HepG2 (cell line): ENCODE data around the gene BCAS1.

ENCODE experiments used
- CHD2 ChIP-seq: IDR thresholded peaks from 2 replicates; pipeline ENCODE4 v1.6.1; 2011; ENCODE audit warnings: low read depth, low read length, improper control_type of control experiment
- CTCF ChIP-seq: sonication (generic); formaldehyde crosslinking; IDR thresholded peaks from 2 replicates; pipeline ENCODE4 v1.5.0; 2020; ENCODE audit warnings: mild to moderate bottlenecking, missing genetic modification reagents, moderate library complexity
- GABPA ChIP-seq, 2 experiments: IDR thresholded peaks; 2 replicates each; pipeline ENCODE4 v1.6.1; 2011 to 2016; ENCODE audit warnings: low read depth in 2 of 2, low read length in 1 of 2, missing biosample characterization in 1 of 2, missing genetic modification characterization in 1 of 2
- PRMT3 ChIP-seq: sonication (generic); formaldehyde crosslinking; IDR thresholded peaks from 2 replicates; pipeline ENCODE4 v1.8.1; 2022; ENCODE audit warnings: low read depth, mild to moderate bottlenecking, moderate library complexity, missing genetic modification reagents, borderline replicate concordance
- RFX5 ChIP-seq: IDR thresholded peaks from 2 replicates; pipeline ENCODE4 v1.6.1; 2011; ENCODE audit warnings: low read depth, low read length, improper control_type of control experiment
- TBL1XR1 ChIP-seq: fragments of 150-350 bp; IDR thresholded peaks from 2 replicates; pipeline ENCODE4 v1.6.1; 2014; ENCODE audit warnings: borderline replicate concordance, low read length; ENCODE audit not compliant: partially characterized antibody
- ZEB1 ChIP-seq: IDR thresholded peaks from 2 replicates; pipeline ENCODE4 v1.6.1; 2012; ENCODE audit warnings: mild to moderate bottlenecking, low read depth, inconsistent platforms; ENCODE audit not compliant: insufficient replicate concordance
- ZNF263 ChIP-seq: sonication (generic); formaldehyde crosslinking; IDR thresholded peaks from 2 replicates; pipeline ENCODE4 v1.4.0; 2020; ENCODE audit warnings: missing genetic modification reagents
- ZNF3 ChIP-seq: IDR thresholded peaks from 2 replicates; pipeline ENCODE4 v1.7.0; 2017; ENCODE audit warnings: inconsistent platforms
- ZNF652 ChIP-seq: IDR thresholded peaks from 2 replicates; pipeline ENCODE4 v1.6.1; 2016; ENCODE audit warnings: low read depth, borderline replicate concordance
- ZSCAN20 ChIP-seq: sonication (generic); formaldehyde crosslinking; IDR thresholded peaks from 2 replicates; pipeline ENCODE4 v1.4.0; 2020; ENCODE audit warnings: missing genetic modification reagents, mild to moderate bottlenecking, borderline replicate concordance
- TF ChIP-seq, protein P1 (sequence below): sonication (generic); formaldehyde crosslinking; IDR thresholded peaks from 2 replicates; pipeline ENCODE4 v1.8.1; 2023; ENCODE audit warnings: missing genetic modification reagents, mild to moderate bottlenecking, borderline replicate concordance

DNA sequence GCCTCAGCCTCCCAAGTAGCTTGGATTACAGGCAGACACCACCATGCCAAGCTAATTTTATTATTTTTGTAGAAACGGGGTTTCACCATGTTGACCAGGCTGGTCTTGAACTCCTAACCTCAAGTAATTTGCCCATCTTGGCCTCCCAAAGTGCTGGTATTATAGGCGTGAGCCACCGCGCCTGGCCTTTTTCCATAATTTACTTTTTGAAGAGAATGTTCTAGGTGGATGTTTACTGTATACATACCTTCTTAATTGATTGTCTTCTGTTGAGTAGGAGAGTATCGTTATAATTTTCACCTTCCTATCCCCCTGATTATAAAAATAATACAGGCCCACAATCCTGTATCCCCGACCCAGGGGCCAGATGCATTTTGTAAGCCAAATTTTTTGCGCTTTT is 174.4 kb downstream of the BCAS1 start:
- TF ChIP-seq ZEB1: no peak
- TF ChIP-seq ZNF3 (CRISPR knock-in tag): no peak
- TF ChIP-seq CHD2: no peak
- TF ChIP-seq GABPA (IDR thresholded peaks at IDR 0.05; ENCODE audit: low read depth, low read length): no peak
- TF ChIP-seq GABPA (CRISPR knock-in tag; IDR thresholded peaks at IDR 0.05; ENCODE audit: low read depth): no peak
- no peak for TF ChIP-seq ZSCAN20 (CRISPR knock-in tag)
- TF ChIP-seq RFX5: no peak
- TF ChIP-seq, protein P1, sequence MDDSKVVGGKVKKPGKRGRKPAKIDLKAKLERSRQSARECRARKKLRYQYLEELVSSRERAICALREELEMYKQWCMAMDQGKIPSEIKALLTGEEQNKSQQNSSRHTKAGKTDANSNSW: no peak
- TF ChIP-seq CTCF: no peak
- no peak for TF ChIP-seq PRMT3
- TF ChIP-seq TBL1XR1: no peak
- no peak for TF ChIP-seq ZNF652
- no peak for TF ChIP-seq ZNF263
